K562 (cell line): ENCODE data around the gene NDUFAF2. TPM values are rescaled to one million over a fixed set of nuclear protein-coding genes. Genes with fewer than 3 reads are reported as not detected.

Experiments used
- ARID3B ChIP-seq: fragments of 250-450 bp; sonication (Bioruptor Pico); IDR thresholded peaks from 2 replicates; pipeline ENCODE4 v1.4.0; 2020; ENCODE audit warnings: borderline replicate concordance
- ATF6 ChIP-seq: sonication (generic); formaldehyde crosslinking; IDR thresholded peaks from 2 replicates; pipeline ENCODE4 v1.4.0; 2020; ENCODE audit warnings: mild to moderate bottlenecking, missing genetic modification reagents
- C11orf30 ChIP-seq: fragments of 450-650 bp; IDR thresholded peaks from 2 replicates; pipeline ENCODE4 v1.6.1; 2016; ENCODE audit warnings: low read depth, mild to moderate bottlenecking
- CCAR2 ChIP-seq: fragments of 200-400 bp; formaldehyde crosslinking; IDR thresholded peaks from 2 replicates; pipeline ENCODE4 v1.6.1; 2017; ENCODE audit warnings: mild to moderate bottlenecking, low read depth, low read length
- CHD2 ChIP-seq: IDR thresholded peaks from 2 replicates; pipeline ENCODE4 v1.6.1; 2011; ENCODE audit warnings: low read depth, low read length
- E2F3 ChIP-seq: fragments of 250-450 bp; sonication (Bioruptor Pico); IDR thresholded peaks from 2 replicates; pipeline ENCODE4 v1.4.0; 2020; ENCODE audit warnings: mild to moderate bottlenecking
- EP400 ChIP-seq: fragments of 450-650 bp; IDR thresholded peaks from 2 replicates; pipeline ENCODE4 v1.6.1; 2017; ENCODE audit warnings: antibody characterized with exemption, mild to moderate bottlenecking, moderate library complexity
- FOXK2 ChIP-seq, 2 experiments: fragments of 450-650 bp; IDR thresholded peaks in 1 of 2; conservative IDR thresholded peaks in 1 of 2; 2 replicates each; pipeline ENCODE4 v1.6.1; 2016; ENCODE audit warnings: low read depth in 2 of 2, mild to moderate bottlenecking in 1 of 2
- MAFG ChIP-seq: fragments of 450-650 bp; conservative IDR thresholded peaks from 2 replicates; pipeline ENCODE4 v1.6.1; 2016; ENCODE audit warnings: missing genetic modification characterization, missing compliant biosample characterization
- SMAD1 ChIP-seq: fragments of 150-350 bp; IDR thresholded peaks from 2 replicates; pipeline ENCODE4 v1.6.1; 2014; ENCODE audit warnings: low read length, low read depth; ENCODE audit not compliant: partially characterized antibody
- SMC3 ChIP-seq: conservative IDR thresholded peaks from 2 replicates; pipeline ENCODE4 v1.6.1; 2011; ENCODE audit warnings: low read depth, low read length, improper control_type of control experiment; ENCODE audit not compliant: insufficient read depth
- SOX6 ChIP-seq: fragments of 450-650 bp; IDR thresholded peaks from 2 replicates; pipeline ENCODE4 v1.6.1; 2014; ENCODE audit warnings: mild to moderate bottlenecking
- TAF9B ChIP-seq: fragments of 450-650 bp; IDR thresholded peaks from 2 replicates; pipeline ENCODE4 v1.6.1; 2018; ENCODE audit warnings: mild to moderate bottlenecking; ENCODE audit not compliant: partially characterized antibody
- TCF7 ChIP-seq: sonication (generic); IDR thresholded peaks from 2 replicates; pipeline ENCODE4 v1.6.1; 2016; ENCODE audit warnings: antibody characterized with exemption, borderline replicate concordance
- ZNF318 ChIP-seq, 2 experiments: fragments of 450-650 bp; IDR thresholded peaks; 2 replicates each; pipeline ENCODE4 v1.6.1; 2016; ENCODE audit warnings: mild to moderate bottlenecking in 2 of 2, borderline replicate concordance in 1 of 2, low read depth in 1 of 2, moderate library complexity in 1 of 2
- ZNF41 ChIP-seq: fragments of 250-450 bp; sonication (Bioruptor Pico); conservative IDR thresholded peaks from 2 replicates; pipeline ENCODE4 v1.4.0; 2020; ENCODE audit warnings: mild to moderate bottlenecking
- ZNF586 ChIP-seq: fragments of 450-650 bp; formaldehyde crosslinking; conservative IDR thresholded peaks from 2 replicates; pipeline ENCODE4 v1.4.0; 2020; ENCODE audit warnings: mild to moderate bottlenecking, moderate library complexity
- ZNF77 ChIP-seq: fragments of 250-450 bp; sonication (Bioruptor Pico); IDR thresholded peaks from 2 replicates; pipeline ENCODE4 v1.5.0; 2020
- ZNF830 ChIP-seq: fragments of 250-450 bp; sonication (Bioruptor Pico); IDR thresholded peaks from 2 replicates; pipeline ENCODE4 v1.5.0; 2021; ENCODE audit warnings: mild to moderate bottlenecking
- polyA plus RNA-seq, 8 experiments: library from polyadenylated mRNA; depleted of rRNA in 4 of 8; stranded (reverse) in 5 of 8; unstranded in 3 of 8; fragments of >200 nt; fragmentation: Nextera tagmentation in 2 of 8; fragmentation: Illumina TruSeq in 1 of 8; extraction: Ambion mirVana in 2 of 8; extraction: Trizol in 1 of 8; gene quantifications; 2 replicates each; pipeline versions ENCODE4 v1.2.1 to v1.2.3, GENCODE V29; 2011 to 2014; ENCODE audit warnings: inconsistent platforms in 1 of 8, missing spikeins in 1 of 8
- total RNA-seq, 7 experiments: library from RNA; depleted of rRNA in 6 of 7; stranded (reverse); fragments of >200 nt in 6 of 7; fragmentation: Illumina TruSeq in 2 of 7; extraction: Trizol in 2 of 7; gene quantifications; 2 replicates each; pipeline versions ENCODE4 v1.2.1 to v1.2.3, GENCODE V29; 2011 to 2021; ENCODE audit warnings: low replicate concordance in 1 of 7

NDUFAF2 gene
- total and polyA plus RNA-seq, 9 of the 15 experiments (the other 6 are each of a cell fraction or from before 2014, with no cell fraction given) = 56.0 to 155 (median 95.9) TPM

GRCh38 chr5:61182449-61182848 is 237.4 kb downstream of the NDUFAF2 start (continued):
- TF ChIP-seq ARID3B (CRISPR knock-in tag) = no peak
- peak; percentile 84 for TF ChIP-seq MAFG (tag)
- TF ChIP-seq SOX6 = peak; percentile 60
- no peak for TF ChIP-seq ZNF586 (CRISPR knock-in tag)
- no peak for TF ChIP-seq TAF9B
- TF ChIP-seq C11orf30 = peak; percentile 64
- TF ChIP-seq SMAD1 = no peak
- no peak for TF ChIP-seq TCF7
- TF ChIP-seq CHD2 = no peak
- no peak for TF ChIP-seq E2F3 (CRISPR knock-in tag)
- TF ChIP-seq SMC3 = no peak
- no peak for TF ChIP-seq EP400
- TF ChIP-seq FOXK2 (conservative IDR thresholded peaks at IDR 0.05 in 1 of 2, IDR thresholded peaks at IDR 0.05 in 1 of 2; ENCODE audit: low read depth in 2 of 2) = 0 out of 4 replicates have a peak, but pooled peaks have one; percentile 38 to 61
- no peak for TF ChIP-seq ZNF41 (CRISPR knock-in tag)
- TF ChIP-seq ZNF830 (CRISPR knock-in tag) = no peak
- TF ChIP-seq ZNF318 (IDR thresholded peaks at IDR 0.05; ENCODE audit: borderline replicate concordance in 1 of 2, low read depth in 1 of 2) = no peak
- no peak for TF ChIP-seq ATF6 (CRISPR knock-in tag)
- no peak for TF ChIP-seq ZNF77 (CRISPR knock-in tag)
- TF ChIP-seq CCAR2 = no peak
